ENCODE results near the gene C3orf80. TPM values are rescaled to one million over a fixed set of nuclear protein-coding genes. Genes with fewer than 3 reads are reported as not detected.
"Not testable (repeated sequence)": the region's sequence is repeated elsewhere in the genome, so short reads cannot be mapped to it uniquely, and the experiment has no call there.

The C3orf80 gene
- total and polyA plus RNA-seq, 2 experiments from 2014 or later = 0.25 to 0.43 TPM

- Histone ChIP-seq H4K20me1 (ENCODE audit: insufficient read depth) (no peaks in the 10 kb centered on the region), H2AFZ (no peak overlapping the region), H3K4me2 (ENCODE audit: unreplicated experiment) (no peak overlapping the region), H3K9me2 (ENCODE audit: insufficient read depth) (no peaks in the 10 kb centered on the region), H3K27me3 (replicated peaks; ENCODE audit: insufficient read depth) (no peaks in the 10 kb centered on the region), H3K9me3 (ENCODE audit: low read depth) (no peaks in the 10 kb centered on the region), H3K36me3 (ENCODE audit: low read depth) (no peaks in the 10 kb centered on the region), H3K79me2 (ENCODE audit: insufficient read depth) (no peaks in the 10 kb centered on the region), H3K9ac (no peak overlapping the region), H3F3A (ENCODE audit: insufficient read depth) (no peaks in the 10 kb centered on the region), H3K27ac (no peak overlapping the region), H3K4me3 (no peak overlapping the region), H3K4me1 (ENCODE audit: insufficient read depth) (no peaks in the 10 kb centered on the region)
- no peak for TF ChIP-seq EZH2phosphoT487 (IDR thresholded peaks at IDR 0.05; ENCODE audit: insufficient read depth, low read depth)
- no peak for TF ChIP-seq EZH2 (IDR thresholded peaks at IDR 0.05; ENCODE audit: insufficient read depth, poor library complexity, severe bottlenecking)
- WGBS, 2 experiments (ENCODE audit: low coverage in 1 of 2, low lambda C conversion rate in 2 of 2, missing lambda C conversion rate in 2 of 2) = 77 to 95% methylated on average over 1 of the region's 1 CpG
- DNase-seq = no peak
- in situ Hi-C loops (cut with MboI) = no loop called here
Observed at GRCh38 chr3:160194438-160194837, 30.8 kb upstream of the C3orf80 start.

- Histone ChIP-seq H3K27ac (no peak overlapping the region), H3K79me2 (ENCODE audit: insufficient read depth) (no peaks in the 10 kb centered on the region), H3K27me3 (replicated peaks; ENCODE audit: insufficient read depth) (no peaks in the 10 kb centered on the region), H3K9me3 (ENCODE audit: low read depth) (no peaks in the 10 kb centered on the region), H3K4me1 (ENCODE audit: insufficient read depth) (no peaks in the 10 kb centered on the region), H3F3A (ENCODE audit: insufficient read depth) (no peaks in the 10 kb centered on the region), H4K20me1 (ENCODE audit: insufficient read depth) (no peaks in the 10 kb centered on the region), H3K9ac (no peak overlapping the region), H3K36me3 (ENCODE audit: low read depth) (no peaks in the 10 kb centered on the region), H3K4me3 (no peak overlapping the region), H2AFZ (no peak overlapping the region), H3K4me2 (ENCODE audit: unreplicated experiment) (no peak overlapping the region), H3K9me2 (ENCODE audit: insufficient read depth) (no peaks in the 10 kb centered on the region)
- no peak for DNase-seq
- in situ Hi-C loops (cut with MboI) = no loop called here
- TF ChIP-seq EZH2phosphoT487 (IDR thresholded peaks at IDR 0.05; ENCODE audit: insufficient read depth, low read depth) = no peak
- no peak for TF ChIP-seq EZH2 (IDR thresholded peaks at IDR 0.05; ENCODE audit: insufficient read depth, poor library complexity, severe bottlenecking)
Observed at GRCh38 chr3:160195106-160195505, 30.1 kb upstream of the C3orf80 start.

DNA sequence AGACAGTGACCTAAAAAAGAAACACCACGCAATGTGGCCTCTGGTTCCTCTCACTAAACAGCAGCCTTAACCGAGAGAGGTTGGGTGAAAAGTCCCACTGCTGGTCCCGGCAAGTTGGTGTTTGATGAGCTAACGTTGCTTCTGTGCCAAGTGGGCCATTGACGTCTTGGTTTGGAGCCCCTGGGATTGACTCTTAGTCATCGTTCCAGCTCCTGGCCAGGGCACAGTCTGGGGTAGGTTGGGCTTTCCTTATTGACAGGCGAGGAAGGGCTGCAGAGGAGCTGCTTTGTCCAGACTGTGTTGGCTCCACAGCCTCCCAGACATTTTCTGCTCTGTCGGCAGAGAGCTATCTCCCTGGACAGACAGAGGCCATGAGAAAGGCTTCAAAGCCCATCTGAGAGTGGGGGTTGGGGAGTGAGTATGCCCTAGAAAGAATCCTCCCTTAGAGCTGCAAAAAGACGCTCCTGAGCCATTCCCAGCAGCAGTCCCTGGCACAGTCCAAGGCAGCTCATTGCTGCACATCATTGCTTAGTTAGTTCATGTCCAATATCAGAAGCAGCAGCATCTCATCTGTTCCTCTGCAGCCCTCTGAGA is 28.6 kb upstream of the C3orf80 start:
- Histone ChIP-seq H4K20me1 (ENCODE audit: insufficient read depth) (no peaks in the 10 kb centered on the region), H3K4me2 (ENCODE audit: unreplicated experiment) (no peak overlapping the region), H3K9ac (no peak overlapping the region), H3F3A (ENCODE audit: insufficient read depth) (no peaks in the 10 kb centered on the region), H3K79me2 (ENCODE audit: insufficient read depth) (no peaks in the 10 kb centered on the region), H2AFZ (no peak overlapping the region), H3K4me3 (no peak overlapping the region), H3K36me3 (ENCODE audit: low read depth) (no peaks in the 10 kb centered on the region), H3K27me3 (replicated peaks; ENCODE audit: insufficient read depth) (no peaks in the 10 kb centered on the region), H3K9me3 (ENCODE audit: low read depth) (no peaks in the 10 kb centered on the region), H3K27ac (no peak overlapping the region), H3K9me2 (ENCODE audit: insufficient read depth) (no peaks in the 10 kb centered on the region), H3K4me1 (ENCODE audit: insufficient read depth) (no peaks in the 10 kb centered on the region)
- in situ Hi-C loops (cut with MboI) = no loop called here
- WGBS, 2 experiments (ENCODE audit: low coverage in 1 of 2, low lambda C conversion rate in 2 of 2, missing lambda C conversion rate in 2 of 2) = 21% methylated on average over 9 of the region's 9 CpGs
- DNase-seq = peak; percentile 65
- TF ChIP-seq EZH2 (IDR thresholded peaks at IDR 0.05; ENCODE audit: insufficient read depth, poor library complexity, severe bottlenecking) (no peak), EZH2phosphoT487 (IDR thresholded peaks at IDR 0.05; ENCODE audit: insufficient read depth, low read depth) (no peak)

DNA sequence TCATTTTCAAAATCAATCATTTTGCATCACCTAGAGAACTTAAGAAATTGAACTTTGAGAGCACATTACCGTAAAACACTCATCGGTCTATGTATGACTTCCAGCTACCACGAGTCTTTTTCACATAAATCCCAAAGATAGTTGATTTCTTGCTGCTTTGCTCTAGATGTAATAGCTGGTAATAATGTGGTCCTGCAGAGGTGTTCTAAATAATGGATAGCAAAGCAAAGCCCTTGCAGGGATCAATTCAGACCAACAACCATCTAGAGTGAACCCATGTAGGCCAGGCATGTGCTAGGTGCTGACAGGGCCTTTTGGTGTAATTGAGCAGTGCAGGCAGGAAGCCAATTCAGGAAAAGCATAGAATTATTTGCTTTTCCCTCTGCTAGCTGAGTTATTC is 26.1 kb upstream of the C3orf80 start:
- TF ChIP-seq EZH2 (IDR thresholded peaks at IDR 0.05; ENCODE audit: insufficient read depth, poor library complexity, severe bottlenecking) = no peak
- TF ChIP-seq EZH2phosphoT487 (IDR thresholded peaks at IDR 0.05; ENCODE audit: insufficient read depth, low read depth) = no peak
- H3K4me1 ChIP-seq (ENCODE audit: insufficient read depth) = no peaks in the 10 kb centered on the region
- H3K27ac ChIP-seq = no peak overlapping the region
- H3F3A ChIP-seq (ENCODE audit: insufficient read depth) = no peaks in the 10 kb centered on the region
- DNase-seq = no peak
- in situ Hi-C loops (cut with MboI) = no loop called here
- H3K36me3 ChIP-seq (ENCODE audit: low read depth) = no peaks in the 10 kb centered on the region
- 90 to 94% methylated on average over 3 of the region's 3 CpGs for WGBS, 2 experiments (ENCODE audit: low coverage in 1 of 2, low lambda C conversion rate in 2 of 2, missing lambda C conversion rate in 2 of 2)
- H3K27me3 ChIP-seq (replicated peaks; ENCODE audit: insufficient read depth) = no peaks in the 10 kb centered on the region
- no peak overlapping the region for H3K9ac ChIP-seq
- no peaks in the 10 kb centered on the region for H3K9me3 ChIP-seq (ENCODE audit: low read depth)
- H2AFZ ChIP-seq = no peak overlapping the region
- no peak overlapping the region for H3K4me3 ChIP-seq
- no peaks in the 10 kb centered on the region for H4K20me1 ChIP-seq (ENCODE audit: insufficient read depth)
- no peak overlapping the region for H3K4me2 ChIP-seq (ENCODE audit: unreplicated experiment)
- no peaks in the 10 kb centered on the region for H3K9me2 ChIP-seq (ENCODE audit: insufficient read depth)
- no peaks in the 10 kb centered on the region for H3K79me2 ChIP-seq (ENCODE audit: insufficient read depth)

GRCh38 chr3:160200353-160200752 is 24.9 kb upstream of the C3orf80 start:
- no peak overlapping the region for H3K9ac ChIP-seq
- WGBS, 2 experiments (ENCODE audit: low coverage in 1 of 2, low lambda C conversion rate in 2 of 2, missing lambda C conversion rate in 2 of 2) = 88 to 100% methylated on average over 1 of the region's 1 CpG
- in situ Hi-C loops (cut with MboI) = no loop called here
- DNase-seq = no peak
- H3K9me2 ChIP-seq (ENCODE audit: insufficient read depth) = no peaks in the 10 kb centered on the region
- H3K27ac ChIP-seq = no peak overlapping the region
- no peak overlapping the region for H3K4me2 ChIP-seq (ENCODE audit: unreplicated experiment)
- H3K4me3 ChIP-seq = no peak overlapping the region
- no peaks in the 10 kb centered on the region for H3K9me3 ChIP-seq (ENCODE audit: low read depth)
- H3K4me1 ChIP-seq (ENCODE audit: insufficient read depth) = no peaks in the 10 kb centered on the region
- no peaks in the 10 kb centered on the region for H3K79me2 ChIP-seq (ENCODE audit: insufficient read depth)
- no peaks in the 10 kb centered on the region for H4K20me1 ChIP-seq (ENCODE audit: insufficient read depth)
- H2AFZ ChIP-seq = no peak overlapping the region
- H3K36me3 ChIP-seq (ENCODE audit: low read depth) = no peaks in the 10 kb centered on the region
- no peaks in the 10 kb centered on the region for H3F3A ChIP-seq (ENCODE audit: insufficient read depth)
- no peaks in the 10 kb centered on the region for H3K27me3 ChIP-seq (replicated peaks; ENCODE audit: insufficient read depth)
- no peak for TF ChIP-seq EZH2 (IDR thresholded peaks at IDR 0.05; ENCODE audit: insufficient read depth, poor library complexity, severe bottlenecking)
- no peak for TF ChIP-seq EZH2phosphoT487 (IDR thresholded peaks at IDR 0.05; ENCODE audit: insufficient read depth, low read depth)

GRCh38 chr3:160204396-160205011 is 20.7 kb upstream of the C3orf80 start:
- in situ Hi-C loops (cut with MboI); H3K9ac ChIP-seq; H3K36me3 ChIP-seq (ENCODE audit: low read depth); H4K20me1 ChIP-seq (ENCODE audit: insufficient read depth); H3K9me3 ChIP-seq (ENCODE audit: low read depth); H3F3A ChIP-seq (ENCODE audit: insufficient read depth); H3K4me2 ChIP-seq (ENCODE audit: unreplicated experiment); H3K27ac ChIP-seq; H2AFZ ChIP-seq; H3K79me2 ChIP-seq (ENCODE audit: insufficient read depth); H3K9me2 ChIP-seq (ENCODE audit: insufficient read depth); H3K4me3 ChIP-seq; H3K27me3 ChIP-seq (replicated peaks; ENCODE audit: insufficient read depth); H3K4me1 ChIP-seq (ENCODE audit: insufficient read depth): not testable (repeated sequence)
- WGBS, 2 experiments (ENCODE audit: low coverage in 1 of 2, low lambda C conversion rate in 2 of 2, missing lambda C conversion rate in 2 of 2) = 66 to 74% methylated on average over 5 of the region's 5 CpGs
- peak; percentile 28 for DNase-seq

Data from GM23248 (cell line).